Caco-2 (cell line): ENCODE measurements around the gene SLC7A14. TPM values are rescaled to one million over a fixed set of nuclear protein-coding genes. Genes with fewer than 3 reads are reported as not detected.

Experiments
- BruUV-seq: library from RNA; stranded (reverse); fragments of 400-500 nt; replicated peaks from 2 replicates; lab custom pipeline; 2021; lab: Mats Ljungman, UMichigan
- CTCF ChIA-PET: fragments of 300-600 bp; sonication (Branson Sonifier 250); formaldehyde crosslinking; loops from one replicate; lab custom pipeline; 2022; ENCODE audit warnings: antibody characterized with exemption; lab: Charles Lee
- POLR2A ChIA-PET: fragments of 300-600 bp; sonication (Branson Sonifier 250); formaldehyde crosslinking; loops from one replicate; lab custom pipeline; 2022; ENCODE audit warnings: antibody characterized with exemption; lab: Charles Lee
- DNase-seq, 2 experiments: peaks; one replicate each; pipeline versions ENCODE4 v3.0.0 to v3.0.0-alpha.2; 2020 to 2022
- H3K27me3 ChIP-seq: replicated peaks from 2 replicates; pipeline ENCODE4 v1.6.0; 2011; ENCODE audit warnings: low read length; ENCODE audit not compliant: control insufficient read depth, insufficient read depth
- H3K36me3 ChIP-seq: 2 replicates; pipeline ENCODE4 v1.5.1; 2011; ENCODE audit warnings: low read length; ENCODE audit not compliant: control insufficient read depth, insufficient read depth
- H3K4me1 ChIP-seq: fragments of 250-450 bp; sonication (Bioruptor Pico); 2 replicates; pipeline ENCODE4 v1.5.1; 2020; ENCODE audit warnings: mild to moderate bottlenecking
- H3K4me3 ChIP-seq: 2 replicates; pipeline ENCODE4 v1.5.1; 2011; ENCODE audit warnings: low read depth, mild to moderate bottlenecking, control low read depth, low read length
- H3K9me3 ChIP-seq: fragments of 250-450 bp; sonication (Bioruptor Pico); 2 replicates; pipeline ENCODE4 v1.5.1; 2020; ENCODE audit warnings: mild to moderate bottlenecking, moderate library complexity
- H3K27ac Mint-ChIP-seq: one replicate; pipeline ENCODE4 v1.8.0; 2022; ENCODE audit warnings: mixed read lengths; ENCODE audit not compliant: unreplicated experiment
- H3K27me3 Mint-ChIP-seq: one replicate; pipeline ENCODE4 v1.8.0; 2022; ENCODE audit warnings: mixed read lengths; ENCODE audit not compliant: insufficient read depth, unreplicated experiment
- H3K36me3 Mint-ChIP-seq: one replicate; pipeline ENCODE4 v1.8.0; 2022; ENCODE audit warnings: mild to moderate bottlenecking, mixed read lengths; ENCODE audit not compliant: insufficient read depth, unreplicated experiment
- H3K4me1 Mint-ChIP-seq: one replicate; pipeline ENCODE4 v1.8.0; 2022; ENCODE audit warnings: low read depth, mixed read lengths; ENCODE audit not compliant: unreplicated experiment
- H3K4me3 Mint-ChIP-seq: one replicate; pipeline ENCODE4 v1.8.0; 2022; ENCODE audit warnings: mild to moderate bottlenecking, moderate library complexity, mixed read lengths; ENCODE audit not compliant: unreplicated experiment
- H3K9me3 Mint-ChIP-seq: one replicate; pipeline ENCODE4 v1.8.0; 2022; ENCODE audit warnings: mixed read lengths; ENCODE audit not compliant: unreplicated experiment
- intact Hi-C: fragments of 100-400 bp; cut with micrococcal nuclease; formaldehyde crosslinking; loops from one replicate; pipeline ENCODE4 v1.10.0; 2022; ENCODE audit not compliant: unreplicated experiment
- total RNA-seq: library from RNA; stranded (reverse); gene quantifications from 2 replicates; pipeline ENCODE4 v1.2.3, GENCODE V29; 2022
- TF ChIP-seq, protein P1 (sequence below), 2 experiments: fragments of 200-600 bp in 1 of 2; IDR thresholded peaks; 1 replicate in 1 of 2; 2 replicates in 1 of 2; pipeline versions ENCODE4 v1.5.1 to v1.8.0; 2011 to 2022; ENCODE audit warnings: antibody characterized with exemption in 1 of 2, control low read depth in 1 of 2, inconsistent platforms in 1 of 2, low read depth in 1 of 2, low read length in 1 of 2, mild to moderate bottlenecking in 1 of 2, moderate library complexity in 1 of 2; ENCODE audit not compliant: insufficient read depth in 1 of 2, severe bottlenecking in 1 of 2, unreplicated experiment in 1 of 2

SLC7A14 gene
- total RNA-seq, 1 experiment from 2014 or later: not detected

GRCh38 chr3:170534227-170534626 lies 51.6 kb downstream of the SLC7A14 start:
- TF ChIP-seq, protein P1, sequence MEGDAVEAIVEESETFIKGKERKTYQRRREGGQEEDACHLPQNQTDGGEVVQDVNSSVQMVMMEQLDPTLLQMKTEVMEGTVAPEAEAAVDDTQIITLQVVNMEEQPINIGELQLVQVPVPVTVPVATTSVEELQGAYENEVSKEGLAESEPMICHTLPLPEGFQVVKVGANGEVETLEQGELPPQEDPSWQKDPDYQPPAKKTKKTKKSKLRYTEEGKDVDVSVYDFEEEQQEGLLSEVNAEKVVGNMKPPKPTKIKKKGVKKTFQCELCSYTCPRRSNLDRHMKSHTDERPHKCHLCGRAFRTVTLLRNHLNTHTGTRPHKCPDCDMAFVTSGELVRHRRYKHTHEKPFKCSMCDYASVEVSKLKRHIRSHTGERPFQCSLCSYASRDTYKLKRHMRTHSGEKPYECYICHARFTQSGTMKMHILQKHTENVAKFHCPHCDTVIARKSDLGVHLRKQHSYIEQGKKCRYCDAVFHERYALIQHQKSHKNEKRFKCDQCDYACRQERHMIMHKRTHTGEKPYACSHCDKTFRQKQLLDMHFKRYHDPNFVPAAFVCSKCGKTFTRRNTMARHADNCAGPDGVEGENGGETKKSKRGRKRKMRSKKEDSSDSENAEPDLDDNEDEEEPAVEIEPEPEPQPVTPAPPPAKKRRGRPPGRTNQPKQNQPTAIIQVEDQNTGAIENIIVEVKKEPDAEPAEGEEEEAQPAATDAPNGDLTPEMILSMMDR (IDR thresholded peaks at IDR 0.05; ENCODE audit: insufficient read depth in 1 of 2, low read depth in 1 of 2, low read length in 1 of 2, severe bottlenecking in 1 of 2, unreplicated experiment in 1 of 2): no peak
- Mint-ChIP-seq H3K9me3 (no peaks in the 10 kb centered on the region), H3K27ac (no peak overlapping the region), H3K27me3 (peaks cover 15% of the 10 kb centered on the region), H3K4me3 (no peak overlapping the region), H3K4me1 (no peaks in the 10 kb centered on the region), H3K36me3 (no peaks in the 10 kb centered on the region)
- Histone ChIP-seq H3K27me3 (peaks cover 2% of the 10 kb centered on the region; the same call in 1 of the 2 replicates), H3K9me3 (no peaks in the 10 kb centered on the region), H3K36me3 (no peaks in the 10 kb centered on the region), H3K4me1 (no peaks in the 10 kb centered on the region), H3K4me3 (no peak overlapping the region)
- DNase-seq: no peak
- ChIA-PET POLR2A (no interaction called here), CTCF (no interaction called here)
- intact Hi-C loops: no loop called here
- BruUV-seq: no TSS peak

DNA sequence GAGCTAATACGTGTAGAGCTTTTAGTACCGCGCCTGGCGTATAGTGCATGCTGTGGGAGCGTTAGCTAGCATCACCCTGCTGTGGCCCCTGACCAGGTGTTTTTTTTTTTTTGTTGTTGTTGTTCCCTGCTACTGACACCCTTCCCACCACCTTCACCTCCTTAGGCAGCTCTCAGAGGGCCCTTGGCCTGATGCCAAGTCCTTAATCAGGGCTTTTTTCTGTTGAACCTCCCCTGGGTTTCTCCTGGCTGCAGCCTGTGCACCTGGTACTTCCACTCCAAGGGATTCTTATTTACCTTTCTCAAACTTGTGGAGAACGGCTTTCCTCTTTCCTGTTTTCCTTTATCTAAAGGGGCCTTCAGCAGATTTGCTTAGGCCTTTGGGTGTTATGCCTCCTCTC lies 53.3 kb downstream of the SLC7A14 start:
- peaks cover 10% of the 10 kb centered on the region for H3K27me3 Mint-ChIP-seq

DNA sequence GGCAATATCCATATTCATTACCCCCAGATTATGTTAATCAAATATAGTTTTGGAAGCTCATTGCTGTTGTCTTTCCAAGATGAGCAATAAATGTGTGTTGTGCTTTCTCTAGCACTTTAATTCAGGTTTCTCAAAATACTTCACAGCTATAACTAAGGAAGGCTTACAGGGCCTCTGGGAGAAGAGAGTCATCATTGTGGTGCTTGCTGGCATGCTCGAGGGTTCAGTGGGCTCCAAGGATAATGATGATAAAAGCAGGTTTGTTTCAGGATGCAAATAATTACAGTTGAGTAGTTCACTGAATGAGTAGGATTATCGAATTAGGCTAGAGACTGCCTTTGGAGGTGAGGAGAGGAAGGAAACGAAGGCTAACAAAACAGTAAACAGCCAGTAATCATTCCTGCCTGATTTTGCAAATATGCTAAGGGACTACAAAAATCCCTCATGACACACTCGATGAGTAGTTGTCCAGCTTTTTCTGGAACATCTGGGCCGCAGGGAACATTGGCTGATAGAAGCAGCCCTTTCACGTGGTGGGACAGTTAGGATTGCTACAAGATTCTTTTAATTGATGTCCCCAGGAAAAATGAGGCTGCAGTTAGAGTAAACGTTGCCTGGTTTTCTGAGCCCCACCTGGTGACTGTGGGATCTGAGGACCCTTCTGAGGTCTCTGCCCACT lies 54.1 kb downstream of the SLC7A14 start:
- DNase-seq: no peak
- TF ChIP-seq, protein P1 (IDR thresholded peaks at IDR 0.05; ENCODE audit: insufficient read depth in 1 of 2, low read depth in 1 of 2, low read length in 1 of 2, severe bottlenecking in 1 of 2, unreplicated experiment in 1 of 2): no peak
- Histone ChIP-seq H3K4me1 (no peaks in the 10 kb centered on the region), H3K9me3 (no peaks in the 10 kb centered on the region), H3K36me3 (no peaks in the 10 kb centered on the region), H3K27me3 (peaks cover 2% of the 10 kb centered on the region; the same call in 1 of the 2 replicates), H3K4me3 (no peak overlapping the region)
- BruUV-seq: no TSS peak
- Mint-ChIP-seq H3K27ac (no peak overlapping the region), H3K36me3 (no peaks in the 10 kb centered on the region), H3K4me1 (no peaks in the 10 kb centered on the region), H3K4me3 (no peak overlapping the region), H3K27me3 (peaks cover 8% of the 10 kb centered on the region), H3K9me3 (no peaks in the 10 kb centered on the region)
- ChIA-PET POLR2A (no interaction called here), CTCF (interaction anchor here (0.7 to 1.0 kb wide), 2 partner anchors 118 to 158 kb away, joined by 3 to 6 read pairs; no protein-coding TSS in a partner anchor)
- intact Hi-C loops: no loop called here

More for the DNA sequence above, 53.3 kb downstream of the SLC7A14 start:
- no TSS peak for BruUV-seq
- TF ChIP-seq, protein P1 (IDR thresholded peaks at IDR 0.05; ENCODE audit: insufficient read depth in 1 of 2, low read depth in 1 of 2, low read length in 1 of 2, severe bottlenecking in 1 of 2, unreplicated experiment in 1 of 2): no peak
- Histone ChIP-seq H3K4me3 (no peak overlapping the region), H3K27me3 (peaks cover 2% of the 10 kb centered on the region; the same call in 1 of the 2 replicates), H3K36me3 (no peaks in the 10 kb centered on the region), H3K4me1 (no peaks in the 10 kb centered on the region), H3K9me3 (no peaks in the 10 kb centered on the region)
- intact Hi-C loops: no loop called here
- CTCF ChIA-PET: interaction anchor here (0.7 to 1.0 kb wide), 2 partner anchors 119 to 158 kb away, joined by 3 to 6 read pairs; no protein-coding TSS in a partner anchor
- Mint-ChIP-seq H3K27ac (no peak overlapping the region), H3K9me3 (no peaks in the 10 kb centered on the region), H3K36me3 (no peaks in the 10 kb centered on the region), H3K4me1 (no peaks in the 10 kb centered on the region), H3K4me3 (no peak overlapping the region)
- POLR2A ChIA-PET: no interaction called here
- DNase-seq: no peak
